T-cell (primary cell): ENCODE measurements around the gene TXNRD1. TPM values are rescaled to one million over a fixed set of nuclear protein-coding genes. Genes with fewer than 3 reads are reported as not detected.

ENCODE experiments used
- ATAC-seq, 4 experiments: fragments of 200-7000 bp in 3 of 4; fragments of 150-1000 bp in 1 of 4; cut with Tn5 transposase; replicated peaks in 1 of 4; 1 replicate in 3 of 4; 2 replicates in 1 of 4; pipeline ENCODE4 v1.10.0; 2021; ENCODE audit warnings: moderate library complexity in 3 of 4, mild to moderate bottlenecking in 2 of 4, moderate number of reproducible peaks in 1 of 4
- CTCF ChIA-PET, 2 donors: fragments of 300-600 bp; sonication (Branson Sonifier 250); formaldehyde crosslinking; loops; one replicate each; lab custom pipeline; 2022; ENCODE audit warnings: antibody characterized with exemption in 2 of 2; lab: Charles Lee
- POLR2A ChIA-PET, 2 donors: fragments of 300-600 bp; sonication (Branson Sonifier 250); formaldehyde crosslinking; loops; one replicate each; lab custom pipeline; 2022; ENCODE audit warnings: antibody characterized with exemption in 2 of 2; lab: Charles Lee
- DNase-seq, 35 experiments: peaks; one replicate each; pipeline versions ENCODE4 v3.0.0 to v3.0.0-alpha.2; 2013 to 2023
- H3K27ac ChIP-seq: one replicate; pipeline ENCODE4 v1.5.1; 2013; ENCODE audit warnings: low read length
- H3K27me3 ChIP-seq, 2 experiments: replicated peaks in 1 of 2; 1 replicate in 1 of 2; 2 replicates in 1 of 2; pipeline versions ENCODE4 v1.6.1 to v1.7.0; 2013; ENCODE audit warnings: low read length in 1 of 2, mixed read lengths in 1 of 2; ENCODE audit not compliant: control insufficient read depth in 2 of 2, insufficient read depth in 2 of 2; ENCODE audit errors: extremely low read depth in 1 of 2
- H3K36me3 ChIP-seq, 2 donors: 1 replicate in 1 of 2; 2 replicates in 1 of 2; pipeline versions ENCODE4 v1.6.1 to v1.7.0; 2013; ENCODE audit warnings: low read length in 1 of 2; ENCODE audit not compliant: control insufficient read depth in 2 of 2, insufficient read depth in 1 of 2; ENCODE audit errors: extremely low read depth in 1 of 2
- H3K4me1 ChIP-seq, 2 experiments: 1 replicate in 1 of 2; 2 replicates in 1 of 2; pipeline versions ENCODE4 v1.6.1 to v1.7.0; 2013; ENCODE audit warnings: low read length in 2 of 2, mixed read lengths in 1 of 2; ENCODE audit not compliant: insufficient read depth in 2 of 2, control insufficient read depth in 1 of 2; ENCODE audit errors: extremely low read depth in 1 of 2
- H3K4me3 ChIP-seq, 2 donors: 1 replicate in 1 of 2; 2 replicates in 1 of 2; pipeline versions ENCODE4 v1.5.1 to v1.7.0; 2013; ENCODE audit warnings: mild to moderate bottlenecking in 2 of 2, low read length in 1 of 2, moderate library complexity in 1 of 2; ENCODE audit not compliant: control insufficient read depth in 1 of 2; ENCODE audit errors: extremely low read depth in 1 of 2
- H3K9me3 ChIP-seq: 2 replicates; pipeline ENCODE4 v1.7.0; 2013
- H3K27ac Mint-ChIP-seq, 2 donors: one replicate each; pipeline ENCODE4 v1.8.0; 2020 to 2021; ENCODE audit warnings: mild to moderate bottlenecking in 2 of 2, mixed read lengths in 2 of 2
- H3K27me3 Mint-ChIP-seq, 2 donors: one replicate each; pipeline ENCODE4 v1.8.0; 2021 to 2022; ENCODE audit warnings: mixed read lengths in 2 of 2
- H3K36me3 Mint-ChIP-seq: one replicate; pipeline ENCODE4 v1.8.0; 2021; ENCODE audit warnings: mixed read lengths
- H3K4me1 Mint-ChIP-seq, 3 donors: one replicate each; pipeline ENCODE4 v1.8.0; 2020 to 2022; ENCODE audit warnings: mixed read lengths in 3 of 3, mild to moderate bottlenecking in 1 of 3
- H3K4me3 Mint-ChIP-seq, 3 donors: one replicate each; pipeline ENCODE4 v1.8.0; 2020 to 2022; ENCODE audit warnings: mild to moderate bottlenecking in 3 of 3, mixed read lengths in 3 of 3, moderate library complexity in 3 of 3
- H3K9me3 Mint-ChIP-seq, 3 donors: one replicate each; pipeline ENCODE4 v1.8.0; 2020 to 2022; ENCODE audit warnings: mixed read lengths in 3 of 3
- WGBS: methylation state at CpG from one replicate; pipeline ENCODE4 v1.1.5; 2013; ENCODE audit warnings: missing lambda C conversion rate; ENCODE audit not compliant: insufficient coverage; 5-methylcytosine and 5-hydroxymethylcytosine counted together
- total RNA-seq, 35 experiments: library from RNA in 6 of 35; stranded (reverse) in 6 of 35; fragments of 120-200 nt in 1 of 35; gene quantifications; one replicate each; pipeline versions ENCODE4 v1.2.1 to v1.2.4 and lab custom pipeline; 2013 to 2026

Gene TXNRD1
- total RNA-seq, 5 donors from 2014 or later (not counting 1 experiment from before 2014, with no cell fraction given) = 33.1 to 91.7 (median 68.9) TPM

GRCh38 chr12:104286516-104287482 lies 71.2 kb downstream of the TXNRD1 start:
- ATAC-seq (peak; percentile 87 to 92 (median 90)), DNase-seq (peak; percentile 74 to 93 (median 87))
- no peaks in the 10 kb centered on the region for H3K27me3 Mint-ChIP-seq
- no peaks in the 10 kb centered on the region for H3K36me3 Mint-ChIP-seq
- WGBS = 2% methylated on average over 27 of the region's 40 CpGs
- H3K4me1 ChIP-seq = peaks cover 18 to 30% of the 10 kb centered on the region in 2 experiments
- H3K4me1 Mint-ChIP-seq = peaks cover 35 to 43% (median 38%) of the 10 kb centered on the region in 3 donors
- H3K27ac ChIP-seq = peak overlapping the region; percentile 83
- peak overlapping the region; percentile 99 for H3K27ac Mint-ChIP-seq
- no peaks in the 10 kb centered on the region for H3K9me3 Mint-ChIP-seq
- H3K36me3 ChIP-seq = peaks cover 0 to 3% of the 10 kb centered on the region in 2 donors
- no peaks in the 10 kb centered on the region for H3K27me3 ChIP-seq
- POLR2A ChIA-PET = interaction anchor here (0.5 to 5.5 kb wide), 5 partner anchors 16 to 149 kb away, joined by 3 to 52 read pairs (median 5); partner anchors contain the start of genes EID3 (in 2 of the 2) and NFYB (in 1 of the 2)
- H3K4me3 Mint-ChIP-seq = peak overlapping the region; percentile 99 to 100 (median 100)
- no peaks in the 10 kb centered on the region for H3K9me3 ChIP-seq
- CTCF ChIA-PET = interaction anchor here (0.5 to 4.1 kb wide), 7 partner anchors 11 to 75 kb away, joined by 3 to 62 read pairs (median 6); partner anchors contain the start of gene EID3 (in 1 of the 2)
- H3K4me3 ChIP-seq = peak overlapping the region; percentile 83 to 86

- no peaks in the 10 kb centered on the region for H3K27me3 Mint-ChIP-seq
- Histone ChIP-seq H3K4me3 (peak overlapping the region; percentile 71 to 86), H3K9me3 (no peaks in the 10 kb centered on the region), H3K36me3 (peaks cover 0 to 7% of the 10 kb centered on the region in 2 donors), H3K27me3 (no peaks in the 10 kb centered on the region), H3K4me1 (peaks cover 18 to 30% of the 10 kb centered on the region in 2 experiments), H3K27ac (peak overlapping the region; percentile 66)
- H3K36me3 Mint-ChIP-seq = peaks cover 9% of the 10 kb centered on the region
- WGBS = 0% methylated on average over 33 of the region's 41 CpGs
- no peaks in the 10 kb centered on the region for H3K9me3 Mint-ChIP-seq
- H3K4me1 Mint-ChIP-seq = peaks cover 42 to 56% (median 47%) of the 10 kb centered on the region in 3 donors
- ChIA-PET POLR2A (interaction anchor here (0.6 to 5.5 kb wide), 5 partner anchors 11 to 89 kb away, joined by 3 to 52 read pairs (median 5); partner anchors contain the start of gene EID3 (in 1 of the 2)), CTCF (interaction anchor here (0.5 to 4.1 kb wide), 14 partner anchors 10 to 825 kb away, joined by 3 to 62 read pairs (median 4); partner anchors contain the start of genes EID3 (in 1 of the 2) and TXNRD1 (in 1 of the 2))
- H3K27ac Mint-ChIP-seq = peak overlapping the region; percentile 99
- peak; percentile 68 to 91 (median 83) for DNase-seq
- peak; percentile 77 to 79 (median 78) for ATAC-seq
- peak overlapping the region; percentile 99 to 100 (median 100) for H3K4me3 Mint-ChIP-seq
These were observed 73.2 kb downstream of the TXNRD1 start for GRCh38 chr12:104288635-104289274.

GRCh38 chr12:104290320-104290719 lies 74.7 kb downstream of the TXNRD1 start:
- Histone ChIP-seq H3K36me3 (peaks cover 0 to 13% of the 10 kb centered on the region in 2 donors), H3K27me3 (no peaks in the 10 kb centered on the region), H3K4me3 (no peak overlapping the region), H3K9me3 (no peaks in the 10 kb centered on the region), H3K4me1 (peaks cover 18 to 30% of the 10 kb centered on the region in 2 experiments), H3K27ac (no peak overlapping the region)
- WGBS = 100% methylated on average over 1 of the region's 8 CpGs
- H3K4me3 Mint-ChIP-seq = peak overlapping the region in 1 of 3 donors; percentile 100
- peaks cover 16% of the 10 kb centered on the region for H3K36me3 Mint-ChIP-seq
- ATAC-seq (no peak), DNase-seq (no peak)
- ChIA-PET CTCF (interaction anchor here (0.8 kb wide), 2 partner anchors 74 to 170 kb away, joined by 4 read pairs; no protein-coding TSS in a partner anchor), POLR2A (interaction anchor here in 1 of 2 donors (0.6 to 5.5 kb wide), 2 partner anchors 12 to 818 kb away, joined by 3 to 52 read pairs; partner anchors contain the start of gene EID3)
- peaks cover 48 to 58% (median 56%) of the 10 kb centered on the region in 3 donors for H3K4me1 Mint-ChIP-seq
- no peaks in the 10 kb centered on the region for H3K9me3 Mint-ChIP-seq
- H3K27ac Mint-ChIP-seq = no peak overlapping the region
- H3K27me3 Mint-ChIP-seq = no peaks in the 10 kb centered on the region

GRCh38 chr12:104290855-104291254 lies 75.3 kb downstream of the TXNRD1 start:
- H3K4me3 ChIP-seq = no peak overlapping the region
- Mint-ChIP-seq H3K9me3 (no peaks in the 10 kb centered on the region), H3K36me3 (peaks cover 19% of the 10 kb centered on the region), H3K27ac (no peak overlapping the region), H3K4me3 (no peak overlapping the region), H3K27me3 (no peaks in the 10 kb centered on the region), H3K4me1 (peaks cover 50 to 62% (median 56%) of the 10 kb centered on the region in 3 donors)
- no peak overlapping the region for H3K27ac ChIP-seq
- WGBS = no CpG with 5 or more reads among the region's 5 CpGs
- peaks cover 0 to 13% of the 10 kb centered on the region in 2 donors for H3K36me3 ChIP-seq
- CTCF ChIA-PET = interaction anchor here in 1 of 2 donors (0.7 to 0.8 kb wide), 2 partner anchors 169 to 733 kb away, joined by 4 to 6 read pairs; no protein-coding TSS in a partner anchor
- ATAC-seq (no peak), DNase-seq (no peak)
- H3K4me1 ChIP-seq = peaks cover 18 to 29% of the 10 kb centered on the region in 2 experiments
- H3K9me3 ChIP-seq = no peaks in the 10 kb centered on the region
- no peaks in the 10 kb centered on the region for H3K27me3 ChIP-seq
- POLR2A ChIA-PET = interaction anchor here in 1 of 2 donors (5.5 kb wide), 1 partner anchor 12 kb away, joined by 52 read pairs; the partner anchor contains the start of gene EID3

GRCh38 chr12:104291867-104292524 lies 76.4 kb downstream of the TXNRD1 start:
- Mint-ChIP-seq H3K27me3 (no peaks in the 10 kb centered on the region), H3K36me3 (peaks cover 24% of the 10 kb centered on the region), H3K27ac (no peak overlapping the region), H3K4me1 (peaks cover 45 to 50% (median 48%) of the 10 kb centered on the region in 3 donors), H3K9me3 (no peaks in the 10 kb centered on the region), H3K4me3 (no peak overlapping the region)
- ChIA-PET CTCF (interaction anchor here in 1 of 2 donors (0.6 kb wide), 1 partner anchor 12 kb away, joined by 3 read pairs; the partner anchor contains the start of gene EID3), POLR2A (interaction anchor here in 1 of 2 donors (1.5 kb wide), 1 partner anchor 12 kb away, joined by 4 read pairs; no protein-coding TSS in a partner anchor)
- Histone ChIP-seq H3K9me3 (no peaks in the 10 kb centered on the region), H3K4me1 (peaks cover 16 to 21% of the 10 kb centered on the region in 2 experiments), H3K27me3 (no peaks in the 10 kb centered on the region), H3K36me3 (peaks cover 0 to 17% of the 10 kb centered on the region in 2 donors), H3K27ac (no peak overlapping the region), H3K4me3 (no peak overlapping the region)
- no peak for DNase-seq
- ATAC-seq = no peak
- WGBS = no CpG with 5 or more reads among the region's 5 CpGs
